ENCODE results near the gene MARCHF4. TPM values are rescaled to one million over a fixed set of nuclear protein-coding genes. Genes with fewer than 3 reads are reported as not detected.

The MARCHF4 gene
- total and polyA plus RNA-seq, 2 of the 8 experiments (the other 6 are each of a cell fraction or from before 2014, with no cell fraction given): 1.9 to 2.9 TPM

- no peak overlapping the region for H2AFZ ChIP-seq (ENCODE audit: low read length)
- no peak overlapping the region for H3K4ac ChIP-seq (replicated peaks; ENCODE audit: insufficient read length, low read depth, low read length)
- H4K5ac ChIP-seq (ENCODE audit: insufficient read length, low read depth, low read length): no peak overlapping the region
- DNase-seq (ENCODE audit: low read depth in 1 of 2, low spot score in 2 of 2) (peak in 1 of 2 experiments; percentile 69), FAIRE-seq (no peak)
- H2BK5ac ChIP-seq (ENCODE audit: low read depth, low read length): no peak overlapping the region
- H3K27ac ChIP-seq (ENCODE audit: low read depth, low read length): no peak overlapping the region
- H3K27me3 ChIP-seq (replicated peaks in 1 of 4; ENCODE audit: control insufficient read depth in 3 of 4, extremely low read depth in 1 of 4, insufficient read depth in 3 of 4, low read length in 3 of 4): no peaks in the 10 kb centered on the region
- H4K8ac ChIP-seq (ENCODE audit: extremely low read depth, insufficient read depth, low read length): no peak overlapping the region
- H3K23ac ChIP-seq (ENCODE audit: insufficient read length): no peak overlapping the region
- H2AK5ac ChIP-seq (ENCODE audit: low read depth, low read length): no peak overlapping the region
- peak; percentile 66 to 81 (median 77) for TF ChIP-seq CTCF (IDR thresholded peaks at IDR 0.05; ENCODE audit: control extremely low read depth in 1 of 3, insufficient read depth in 1 of 3, low read depth in 1 of 3, low read length in 3 of 3)
- TF ChIP-seq RAD21 (IDR thresholded peaks at IDR 0.05 in 1 of 2, conservative IDR thresholded peaks at IDR 0.05 in 1 of 2; ENCODE audit: low read depth in 2 of 2, low read length in 2 of 2): peak; percentile 69 to 73
- no peak for TF ChIP-seq TBP (IDR thresholded peaks at IDR 0.05; ENCODE audit: low read depth, low read length)
- no peak overlapping the region for H3K18ac ChIP-seq (ENCODE audit: extremely low read depth, low read length)
- POLR2A ChIA-PET (ENCODE audit: partially characterized antibody): interaction anchor here (1.6 to 4.1 kb wide), 2 partner anchors 94 to 181 kb away, joined by 4 to 20 read pairs; partner anchors contain the start of gene RPL37A
- no peaks in the 10 kb centered on the region for H3K79me2 ChIP-seq (ENCODE audit: control insufficient read depth in 1 of 2, insufficient read depth in 2 of 2, low read length in 2 of 2)
- no peaks in the 10 kb centered on the region for H4K20me1 ChIP-seq (replicated peaks in 1 of 2; ENCODE audit: control insufficient read depth in 1 of 2, insufficient read depth in 2 of 2, low read length in 2 of 2)
- H3K23me2 ChIP-seq (ENCODE audit: low read depth, low read length): no peaks in the 10 kb centered on the region
- no peak overlapping the region for H2BK120ac ChIP-seq (replicated peaks; ENCODE audit: low read depth, low read length)
- H3K9ac ChIP-seq (replicated peaks in 1 of 4; ENCODE audit: extremely low read depth in 1 of 4, low read depth in 3 of 4, low read length in 3 of 4): no peak overlapping the region
- no peak overlapping the region for H3K56ac ChIP-seq (replicated peaks; ENCODE audit: insufficient read length, low read depth, low read length)
- H3K4me3 ChIP-seq (ENCODE audit: extremely low read depth in 1 of 4, insufficient read depth in 2 of 4, low read depth in 3 of 4, low read length in 4 of 4): no peak overlapping the region
- no peak overlapping the region for H3K14ac ChIP-seq (ENCODE audit: insufficient read length)
- H3K79me1 ChIP-seq (ENCODE audit: low read depth, low read length): no peaks in the 10 kb centered on the region
- no peak overlapping the region for H2BK12ac ChIP-seq (ENCODE audit: low read depth, low read length)
- H3K4me2 ChIP-seq (ENCODE audit: insufficient read depth in 1 of 2, low read depth in 2 of 2, low read length in 2 of 2): no peak overlapping the region
- no peak overlapping the region for H4K91ac ChIP-seq (replicated peaks; ENCODE audit: insufficient read length, low read length)
- H2BK15ac ChIP-seq (ENCODE audit: low read length): no peak overlapping the region
- no peaks in the 10 kb centered on the region for H3K9me3 ChIP-seq (ENCODE audit: insufficient read depth in 2 of 2, low read depth in 1 of 2, low read length in 1 of 2)
- 62% methylated on average over 5 of the region's 5 CpGs; no CpG with 5 or more reads in 1 of the 2 experiments for WGBS, 2 experiments (ENCODE audit: extremely low coverage in 1 of 2, insufficient coverage in 1 of 2, insufficient read length in 1 of 2, insufficient replicate concordance in 2 of 2, low coverage in 1 of 2, low lambda C conversion rate in 2 of 2, missing lambda C conversion rate in 1 of 2)
- H3K36me3 ChIP-seq (ENCODE audit: control insufficient read depth in 2 of 4, insufficient read depth in 4 of 4, low read length in 3 of 4): no peaks in the 10 kb centered on the region
- CTCF ChIA-PET (ENCODE audit: partially characterized antibody): interaction anchor here (0.7 to 9.4 kb wide), 58 partner anchors 9 to 266 kb away, joined by 3 to 105 read pairs (median 5); partner anchors contain the start of genes MARCHF4 and SMARCAL1
- no peak overlapping the region for H2BK20ac ChIP-seq (ENCODE audit: low read length)
- peaks cover 2 to 6% (median 3%) of the 10 kb centered on the region in 4 experiments; a peak in 6 of 7 replicates for H3K4me1 ChIP-seq (replicated peaks in 1 of 4; ENCODE audit: control insufficient read depth in 3 of 4, insufficient read depth in 4 of 4, low read length in 3 of 4)
These were observed 31.8 kb upstream of the MARCHF4 start for GRCh38 chr2:216404010-216404618.

Measured in H1 (cell line).